Adrenal gland (tissue), 12 donors: ENCODE results near the gene EFHB. TPM values are rescaled to one million over a fixed set of nuclear protein-coding genes. Genes with fewer than 3 reads are reported as not detected.
A peak's percentile ranks its signal among the peaks of the same experiment; 100 is the strongest.
"Not testable (repeated sequence)": the region's sequence is repeated elsewhere in the genome, so short reads cannot be mapped to it uniquely, and the experiment has no call there.

ENCODE experiments used
- DNase-seq, 7 donors: peaks; one replicate each; pipeline ENCODE4 v3.0.0-alpha.2; 2019 to 2020
- H3K27ac ChIP-seq, 5 donors: fragments of 200-600 bp; sonication (generic) in 4 of 5; 1 replicate in 3 of 5; 2 replicates in 2 of 5; pipeline versions ENCODE4 v1.5.1 to v1.8.0; 2016 to 2020; ENCODE audit warnings: mild to moderate bottlenecking in 1 of 5
- H3K27me3 ChIP-seq: fragments of 200-600 bp; 2 replicates; pipeline ENCODE4 v1.8.0; 2021
- H3K36me3 ChIP-seq, 2 donors: fragments of 200-600 bp; replicated peaks in 1 of 2; 1 replicate in 1 of 2; 2 replicates in 1 of 2; pipeline versions ENCODE4 v1.5.1 to v1.8.0; 2018 to 2022
- H3K4me1 ChIP-seq, 2 donors: fragments of 200-600 bp; replicated peaks in 1 of 2; 1 replicate in 1 of 2; 2 replicates in 1 of 2; pipeline versions ENCODE4 v1.5.1 to v1.8.0; 2018 to 2021
- H3K4me3 ChIP-seq, 4 donors: fragments of 200-600 bp; sonication (generic) in 3 of 4; one replicate each; pipeline ENCODE4 v1.5.1; 2016 to 2018
- H3K9me3 ChIP-seq, 3 donors: fragments of 200-600 bp; sonication (generic) in 1 of 3; replicated peaks in 1 of 3; 1 replicate in 2 of 3; 2 replicates in 1 of 3; pipeline versions ENCODE4 v1.5.1 to v1.8.0; 2016 to 2021
- POLR2A ChIP-seq, 2 donors: fragments of 450-650 bp; IDR thresholded peaks; one replicate each; pipeline ENCODE4 v1.6.1; 2017; ENCODE audit warnings: antibody characterized with exemption in 2 of 2, mild to moderate bottlenecking in 2 of 2, moderate library complexity in 1 of 2
- WGBS, 4 donors: extraction: QIAGEN DNeasy Blood & Tissue Kit in 2 of 4; methylation state at CpG; one replicate each; pipeline versions ENCODE4 v1.1.5 to v1.1.7; 2013 to 2017; 5-methylcytosine and 5-hydroxymethylcytosine counted together
- intact Hi-C, 2 donors: fragments of 100-400 bp; cut with DNase I; formaldehyde crosslinking; loops; one replicate each; pipeline versions ENCODE4 v1.14.1 to v1.15.0; 2022 to 2023
- polyA plus RNA-seq, 3 donors: library from polyadenylated mRNA; stranded (reverse); fragments of 200-250 nt in 2 of 3; fragments of 350-450 nt in 1 of 3; fragmentation: Illumina TruSeq in 1 of 3; extraction: RNeasy Lipid Tissue Mini Kit (QIAGEN cat#74804) in 1 of 3; gene quantifications; one replicate each; pipeline ENCODE4 v1.2.3, GENCODE V29; 2013 to 2014
- total RNA-seq, 9 donors: library from RNA; depleted of rRNA in 4 of 9; stranded (reverse); fragments of >200 nt in 4 of 9; fragments of 120-200 nt in 1 of 9; fragmentation: NEBNext Ultra II Directional in 1 of 9; extraction: Animal tissue kit (Norgen Biotek cat#: 25700) in 1 of 9; gene quantifications; one replicate each; pipeline versions ENCODE4 v1.1.0 to v1.2.4, GENCODE V29; 2013 to 2023
- TF ChIP-seq, protein P1 (sequence below), 6 experiments: fragments of 450-650 bp in 4 of 6; fragments of 200-600 bp in 2 of 6; sonication (generic) in 1 of 6; IDR thresholded peaks; 1 replicate in 5 of 6; 2 replicates in 1 of 6; pipeline versions ENCODE4 v1.5.1 to v1.8.0; 2016 to 2021; ENCODE audit warnings: antibody characterized with exemption in 6 of 6, mild to moderate bottlenecking in 2 of 6, moderate library complexity in 1 of 6
- donor health status: healthy with polysubstance abuse.
- donor health status: Bipolar disorder and iron deficiency.
- donor health status: DM: yes; HTN: yes; CAD: no.
- donor health status: DM: no; HTN: no; CAD: no.
- donor health status: DM: no; HTN: no; CAD: no.
- donor health status: DM: yes; HTN: yes; CAD: no.

Gene EFHB
- total and polyA plus RNA-seq, 12 donors: 0.29 to 10.6 (median 2.4) TPM; not detected in 1

DNA sequence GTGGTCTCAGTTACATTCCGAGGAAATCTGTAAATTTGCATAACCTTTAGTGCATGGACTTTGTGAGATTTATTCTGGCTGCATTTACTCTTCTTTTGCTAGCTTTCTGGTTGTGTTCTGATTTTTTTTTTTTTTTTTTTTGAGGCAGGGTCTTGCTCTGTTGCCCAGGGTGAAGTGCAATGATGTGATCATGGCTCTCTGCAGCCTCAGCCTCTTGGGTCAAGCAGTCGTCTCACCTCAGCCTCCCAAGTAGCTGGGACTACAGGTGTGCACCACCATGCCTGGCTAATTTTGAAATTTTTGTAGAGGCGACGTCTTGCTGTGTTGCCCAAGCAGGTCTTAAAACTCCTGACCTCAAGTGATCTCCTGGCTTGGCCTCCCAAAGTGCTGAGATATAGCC lies 25.5 kb upstream of the EFHB start:
- 69 to 97% (median 72%) methylated on average over 3 to 4 of the region's 4 CpGs for WGBS, 4 donors
- H3K9me3 ChIP-seq: no peaks in the 10 kb centered on the region
- TF ChIP-seq, protein P1, sequence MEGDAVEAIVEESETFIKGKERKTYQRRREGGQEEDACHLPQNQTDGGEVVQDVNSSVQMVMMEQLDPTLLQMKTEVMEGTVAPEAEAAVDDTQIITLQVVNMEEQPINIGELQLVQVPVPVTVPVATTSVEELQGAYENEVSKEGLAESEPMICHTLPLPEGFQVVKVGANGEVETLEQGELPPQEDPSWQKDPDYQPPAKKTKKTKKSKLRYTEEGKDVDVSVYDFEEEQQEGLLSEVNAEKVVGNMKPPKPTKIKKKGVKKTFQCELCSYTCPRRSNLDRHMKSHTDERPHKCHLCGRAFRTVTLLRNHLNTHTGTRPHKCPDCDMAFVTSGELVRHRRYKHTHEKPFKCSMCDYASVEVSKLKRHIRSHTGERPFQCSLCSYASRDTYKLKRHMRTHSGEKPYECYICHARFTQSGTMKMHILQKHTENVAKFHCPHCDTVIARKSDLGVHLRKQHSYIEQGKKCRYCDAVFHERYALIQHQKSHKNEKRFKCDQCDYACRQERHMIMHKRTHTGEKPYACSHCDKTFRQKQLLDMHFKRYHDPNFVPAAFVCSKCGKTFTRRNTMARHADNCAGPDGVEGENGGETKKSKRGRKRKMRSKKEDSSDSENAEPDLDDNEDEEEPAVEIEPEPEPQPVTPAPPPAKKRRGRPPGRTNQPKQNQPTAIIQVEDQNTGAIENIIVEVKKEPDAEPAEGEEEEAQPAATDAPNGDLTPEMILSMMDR (IDR thresholded peaks at IDR 0.05): no peak
- TF ChIP-seq POLR2A (IDR thresholded peaks at IDR 0.05): no peak
- no peak for DNase-seq
- H3K4me3 ChIP-seq: no peak overlapping the region
- H3K27ac ChIP-seq: no peak overlapping the region
- H3K36me3 ChIP-seq: peaks cover 0 to 11% of the 10 kb centered on the region in 2 donors
- intact Hi-C loops: no loop called here
- peaks cover 7 to 16% of the 10 kb centered on the region in 2 donors for H3K4me1 ChIP-seq
- H3K27me3 ChIP-seq: no peaks in the 10 kb centered on the region

DNA sequence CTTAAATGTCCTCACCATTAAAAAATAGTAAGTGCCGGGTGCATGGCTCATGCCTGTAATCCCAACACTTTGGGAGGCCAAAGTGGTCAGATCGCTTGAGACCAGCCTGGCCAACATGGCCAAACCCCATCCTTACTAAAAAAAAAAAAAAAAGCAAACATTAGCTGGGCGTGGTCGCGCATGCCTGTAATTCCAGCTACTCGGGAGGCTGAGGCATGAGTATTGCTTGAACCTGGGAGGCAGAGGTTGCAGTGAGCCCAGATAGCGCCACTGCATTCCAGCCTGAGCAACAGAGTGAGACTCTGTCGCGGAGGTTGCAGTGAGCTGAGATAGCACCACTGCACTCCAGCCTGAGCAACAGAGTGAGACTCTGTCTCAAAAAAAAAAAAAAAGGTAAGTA lies 23.3 kb upstream of the EFHB start:
- DNase-seq, H3K9me3 ChIP-seq, intact Hi-C loops, H3K27ac ChIP-seq, H3K4me1 ChIP-seq, H3K4me3 ChIP-seq, H3K27me3 ChIP-seq: not testable (repeated sequence)
- WGBS, 4 donors: 93 to 96% (median 95%) methylated on average over 5 to 9 of the region's 9 CpGs
- peaks cover 0 to 19% of the 10 kb centered on the region in 2 donors for H3K36me3 ChIP-seq

DNA sequence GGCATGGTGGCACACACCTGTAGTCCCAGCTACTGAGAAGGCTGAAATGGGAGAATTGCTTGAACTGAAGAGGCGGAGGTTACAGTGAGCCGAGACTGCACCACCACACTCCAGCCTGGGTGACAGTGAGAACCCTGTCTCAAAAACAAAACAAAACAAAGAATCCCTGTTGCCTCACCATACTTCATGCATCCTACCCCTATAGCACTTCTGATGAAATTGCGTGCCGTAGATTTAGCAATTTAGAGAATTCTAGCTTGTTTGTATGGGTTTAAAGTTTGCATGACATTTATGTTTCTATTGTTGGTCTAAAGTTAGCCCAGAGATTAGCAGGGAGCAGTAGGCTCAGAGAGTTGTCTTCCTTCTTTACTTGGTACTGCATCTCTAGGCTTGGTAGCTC lies 20.7 kb upstream of the EFHB start:
- no peak for TF ChIP-seq POLR2A (IDR thresholded peaks at IDR 0.05)
- TF ChIP-seq, protein P1 (IDR thresholded peaks at IDR 0.05): no peak
- Histone ChIP-seq H3K36me3 (peaks cover 0 to 21% of the 10 kb centered on the region in 2 donors), H3K9me3 (no peaks in the 10 kb centered on the region), H3K27ac (no peak overlapping the region), H3K4me3 (no peak overlapping the region), H3K27me3 (no peaks in the 10 kb centered on the region), H3K4me1 (peaks cover 4 to 17% of the 10 kb centered on the region in 2 donors)
- intact Hi-C loops: no loop called here
- DNase-seq: no peak
- 94 to 99% (median 96%) methylated on average over 4 of the region's 4 CpGs for WGBS, 4 donors

DNA sequence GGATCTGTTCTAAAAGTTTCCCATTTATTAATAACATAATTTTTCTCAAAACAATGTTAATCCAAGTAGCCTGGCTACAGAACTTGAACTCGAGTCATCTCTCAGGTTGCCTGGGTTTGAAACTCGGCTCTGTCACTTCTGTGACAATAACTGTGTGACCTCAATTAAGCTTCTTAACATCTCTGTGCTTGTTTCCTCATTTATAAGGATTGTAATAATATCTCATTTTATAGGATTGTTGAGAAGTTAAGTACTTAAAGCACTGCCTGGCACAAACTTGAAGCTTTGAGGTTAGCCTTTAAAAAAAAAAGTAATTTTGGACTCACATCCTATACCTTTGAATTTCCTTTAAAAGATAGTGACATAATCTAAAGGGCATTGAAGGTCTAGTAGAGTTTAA lies 16.3 kb upstream of the EFHB start:
- Histone ChIP-seq H3K36me3 (peaks cover 0 to 21% of the 10 kb centered on the region in 2 donors), H3K9me3 (no peaks in the 10 kb centered on the region), H3K4me3 (no peak overlapping the region), H3K27ac (no peak overlapping the region), H3K27me3 (no peaks in the 10 kb centered on the region), H3K4me1 (peaks cover 16 to 40% of the 10 kb centered on the region in 2 donors)
- WGBS, 4 donors: 82 to 95% (median 87%) methylated on average over 2 of the region's 2 CpGs
- no peak for DNase-seq
- intact Hi-C loops: no loop called here
- TF ChIP-seq, protein P1 (IDR thresholded peaks at IDR 0.05): no peak
- no peak for TF ChIP-seq POLR2A (IDR thresholded peaks at IDR 0.05)

DNA sequence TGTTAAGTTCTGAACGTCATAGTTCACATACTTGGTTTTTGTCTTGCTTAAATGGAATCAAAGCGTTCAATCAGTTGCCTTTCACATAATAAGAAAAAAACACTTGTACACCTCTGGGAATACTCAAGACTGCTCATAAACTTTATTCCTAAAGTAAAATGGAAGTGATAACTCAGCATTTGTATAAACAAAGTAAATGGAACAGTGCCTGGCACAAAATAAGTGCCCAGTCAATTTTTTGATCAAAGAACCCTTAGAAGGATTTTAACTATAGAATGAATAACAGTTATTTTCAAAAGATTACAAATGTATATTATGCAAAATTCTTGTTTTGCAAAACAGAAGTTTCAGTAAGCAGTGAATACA lies 14.2 kb upstream of the EFHB start:
- peak overlapping the region in 3 of 4 donors; percentile 57 to 94 (median 80) for H3K4me3 ChIP-seq
- 0 to 8% (median 2%) methylated on average over 2 of the region's 2 CpGs for WGBS, 4 donors
- H3K27ac ChIP-seq: peak overlapping the region in 4 of 5 donors; percentile 85 to 99 (median 98)
- H3K36me3 ChIP-seq: peaks cover 0 to 8% of the 10 kb centered on the region in 2 donors
- no peak for DNase-seq
- peaks cover 16 to 40% of the 10 kb centered on the region in 2 donors for H3K4me1 ChIP-seq
- TF ChIP-seq POLR2A (IDR thresholded peaks at IDR 0.05): no peak
- TF ChIP-seq, protein P1 (IDR thresholded peaks at IDR 0.05): no peak
- no peaks in the 10 kb centered on the region for H3K9me3 ChIP-seq
- no peaks in the 10 kb centered on the region for H3K27me3 ChIP-seq
- intact Hi-C loops: loop anchor here in 1 of 2 donors (5.0 to 10.0 kb wide), 2 partner anchors 97 to 239 kb away; partner anchors contain the start of genes KAT2B and SGO1
